SK-N-MC (cell line): ENCODE measurements around the gene L3MBTL4.

ENCODE experiments used
- EZH2 ChIP-seq: fragments of 200-600 bp; sonication (generic); IDR thresholded peaks from one replicate; pipeline ENCODE4 v1.6.1; 2017; ENCODE audit warnings: antibody characterized with exemption
- FOXP2 ChIP-seq: optimal IDR thresholded peaks from 2 replicates; pipeline ENCODE3; 2011; ENCODE audit warnings: mild to moderate bottlenecking, moderate library complexity; ENCODE audit not compliant: insufficient read depth; ENCODE audit errors: extremely low read length, control extremely low read depth
- POLR2AphosphoS5 ChIP-seq: IDR thresholded peaks from 2 replicates; pipeline ENCODE4 v1.6.1; 2012; ENCODE audit warnings: mild to moderate bottlenecking, low read depth, low read length, borderline replicate concordance

GRCh38 chr18:6222271-6222670 lies 192.4 kb downstream of the L3MBTL4 start:
- TF ChIP-seq POLR2AphosphoS5 = no peak
- TF ChIP-seq FOXP2 = no peak
- TF ChIP-seq EZH2 = no peak
